GM18508 (cell line): ENCODE measurements around the gene NLK.
"Not testable (repeated sequence)": the region's sequence is repeated elsewhere in the genome, so short reads cannot be mapped to it uniquely, and the experiment has no call there.

Experiments used
- ATAC-seq: cut with Tn5 transposase; IDR thresholded peaks from one replicate; pipeline ENCODE4 v1.9.1; 2021; ENCODE audit warnings: moderate number of reproducible peaks; ENCODE audit not compliant: insufficient read depth, unreplicated experiment

NLK gene

DNA sequence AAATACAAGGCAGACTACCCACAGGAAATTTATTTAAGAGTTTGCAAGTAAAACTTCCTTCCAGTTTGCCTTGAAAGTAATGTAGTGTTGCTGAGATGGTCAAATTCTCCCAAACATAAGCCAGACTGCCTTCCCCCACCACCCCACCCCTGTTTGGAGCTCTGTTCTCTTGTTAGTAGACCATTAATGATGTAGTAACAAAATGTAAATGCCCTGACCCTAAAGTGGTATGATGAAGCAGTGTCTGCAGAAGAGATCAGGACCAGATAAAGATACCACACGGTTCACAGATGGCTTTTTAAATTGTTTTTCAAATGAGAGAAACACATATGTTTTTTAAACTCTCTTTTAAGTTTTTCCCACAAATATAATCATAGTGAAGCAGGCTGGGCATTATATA lies 140.1 kb downstream of the NLK start:
- no peak for ATAC-seq

DNA sequence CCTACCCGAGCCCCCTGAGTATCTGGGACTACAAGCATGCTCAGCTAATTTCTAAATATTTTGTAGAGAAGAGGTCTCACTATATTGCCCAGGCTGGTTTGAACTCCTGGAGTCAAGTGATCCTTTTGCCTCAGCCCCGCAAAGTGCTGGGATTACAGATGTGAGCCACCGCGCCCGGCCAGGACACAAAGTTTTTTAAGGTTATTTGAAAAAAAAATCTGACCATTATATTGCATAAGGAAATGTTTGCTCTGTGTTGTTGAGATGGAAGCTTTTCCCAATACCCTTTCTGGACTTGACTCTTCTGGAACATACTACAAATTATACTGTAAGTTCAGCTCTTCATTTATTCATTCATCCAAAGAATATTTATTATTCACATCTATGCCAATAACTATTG lies 143.2 kb downstream of the NLK start:
- no peak for ATAC-seq

DNA sequence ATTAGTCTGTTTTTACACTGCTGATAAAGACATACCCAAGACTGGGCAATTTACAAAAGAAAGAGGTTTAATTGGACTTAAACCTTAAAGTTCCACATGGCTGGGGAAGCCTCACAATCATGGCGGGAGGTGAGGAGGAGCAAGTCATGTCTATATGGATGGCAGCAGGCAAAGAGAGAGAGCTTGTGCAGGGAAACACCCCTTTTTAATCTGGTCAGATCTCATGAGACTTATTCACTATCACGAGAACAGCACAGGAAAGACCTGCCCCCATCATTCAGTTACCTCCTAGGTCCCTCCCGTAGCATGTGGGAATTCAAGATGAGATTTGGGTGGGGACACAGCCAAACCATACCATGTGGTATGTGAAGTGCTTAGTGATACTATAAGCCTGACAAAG lies 144.0 kb downstream of the NLK start:
- ATAC-seq, result not testable (repeated sequence)

DNA sequence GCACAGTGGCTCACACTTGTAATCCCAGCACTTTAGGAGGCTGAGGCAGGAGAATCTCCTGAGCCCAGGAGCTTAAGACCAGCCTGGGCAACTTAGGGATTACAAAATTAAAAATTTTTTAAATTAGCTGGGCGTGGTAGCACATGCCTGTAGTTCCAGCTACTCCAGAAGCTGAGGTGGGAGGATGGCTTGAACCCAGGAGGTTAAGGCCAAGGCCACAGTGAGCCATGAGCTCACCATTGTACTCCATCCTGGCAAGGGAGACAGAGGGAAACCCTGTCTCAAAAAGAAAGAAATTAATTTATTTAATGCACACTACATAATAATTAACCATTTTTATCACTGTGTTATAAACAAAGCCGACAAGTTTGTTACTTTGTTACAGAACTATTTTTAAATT lies 145.5 kb downstream of the NLK start:
- ATAC-seq, result no peak

DNA sequence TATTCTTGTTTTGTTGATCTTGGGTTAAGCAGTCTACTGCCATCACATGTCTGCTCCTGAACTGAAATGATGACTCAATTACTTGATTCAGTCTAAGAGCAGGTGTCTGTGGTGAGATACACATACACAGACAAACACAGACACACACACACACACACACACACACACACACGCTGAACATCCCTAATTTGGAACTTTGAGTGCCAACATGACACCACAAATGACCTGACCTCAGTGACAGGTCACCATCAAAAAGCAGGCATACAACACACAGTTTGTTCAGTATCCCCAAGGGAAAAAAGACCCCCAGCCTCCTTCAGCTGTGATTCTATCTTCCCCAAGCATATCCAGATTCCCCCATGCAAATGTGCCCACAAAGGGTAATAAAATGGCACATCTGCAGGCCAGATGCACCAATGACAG lies 146.4 kb downstream of the NLK start:
- no peak for ATAC-seq

DNA sequence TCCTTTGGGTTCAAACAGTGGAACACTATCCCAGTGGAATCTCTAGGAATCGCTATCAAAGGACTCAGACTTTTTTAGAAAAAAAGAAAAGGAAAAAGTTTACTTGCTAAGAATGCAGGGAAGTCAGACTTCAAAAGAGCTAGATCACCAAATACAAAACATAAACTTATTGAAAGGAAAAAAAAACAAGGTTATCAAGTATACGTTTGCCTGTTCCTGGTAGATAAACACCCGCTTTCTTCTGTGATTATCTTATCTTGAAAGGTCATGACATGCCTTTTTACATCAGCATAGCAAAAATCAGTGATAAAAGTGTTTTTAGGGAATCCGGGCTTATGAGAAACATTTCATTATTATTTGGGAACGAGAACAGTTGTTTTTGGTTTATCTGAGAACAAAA lies 147.2 kb downstream of the NLK start:
- no peak for ATAC-seq

DNA sequence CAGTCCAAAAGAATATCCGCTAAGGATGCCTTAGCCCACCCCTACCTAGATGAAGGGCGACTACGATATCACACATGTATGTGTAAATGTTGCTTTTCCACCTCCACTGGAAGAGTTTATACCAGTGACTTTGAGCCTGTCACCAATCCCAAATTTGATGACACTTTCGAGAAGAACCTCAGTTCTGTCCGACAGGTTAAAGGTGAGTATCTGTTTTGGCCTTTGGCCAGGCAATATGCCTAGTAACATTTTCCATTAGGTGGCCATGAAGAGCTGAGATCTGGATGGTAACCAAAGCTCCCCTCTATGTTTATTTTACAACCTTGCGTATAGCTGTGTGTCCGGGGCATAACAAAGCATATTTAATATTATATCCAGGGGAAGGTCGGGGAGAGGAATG lies 148.5 kb downstream of the NLK start:
- no peak for ATAC-seq

DNA sequence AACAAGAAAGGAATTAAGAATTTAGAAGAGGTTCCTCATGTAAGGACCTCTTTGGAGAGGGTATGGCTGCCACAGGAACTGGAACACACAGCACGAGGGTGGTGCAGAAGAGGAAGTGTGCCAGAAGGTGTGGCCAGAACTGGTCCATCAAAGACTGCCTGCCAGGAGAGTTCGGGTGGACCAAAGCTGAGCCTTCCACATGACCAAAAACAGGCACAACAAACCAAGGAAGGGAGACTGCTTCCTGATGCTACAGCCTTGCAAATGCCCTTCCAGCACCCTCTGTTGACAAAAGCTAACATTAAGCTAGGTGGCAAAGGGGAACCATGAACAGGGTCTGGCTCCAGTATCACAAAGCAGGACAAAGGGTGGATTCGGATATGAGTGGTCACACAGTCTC lies 150.8 kb downstream of the NLK start:
- ATAC-seq, result no peak

DNA sequence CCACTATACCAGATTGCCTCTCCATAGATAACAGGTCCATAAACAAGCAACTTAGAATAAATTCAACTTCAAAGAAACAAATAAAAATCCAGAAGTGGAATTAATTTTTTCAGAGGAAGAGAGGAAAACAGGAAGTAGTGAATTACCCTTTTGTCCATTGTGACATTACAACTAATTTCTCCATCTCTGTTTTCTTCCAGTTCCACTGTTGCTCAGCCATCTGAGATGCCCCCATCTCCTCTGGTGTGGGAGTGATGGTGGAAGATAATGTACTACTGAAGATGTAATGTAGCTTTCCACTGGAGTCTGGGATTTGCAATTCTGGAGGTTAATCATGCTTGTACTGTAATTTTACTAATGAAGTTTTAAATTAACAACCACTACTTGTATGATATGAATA lies 151.9 kb downstream of the NLK start:
- no peak for ATAC-seq

DNA sequence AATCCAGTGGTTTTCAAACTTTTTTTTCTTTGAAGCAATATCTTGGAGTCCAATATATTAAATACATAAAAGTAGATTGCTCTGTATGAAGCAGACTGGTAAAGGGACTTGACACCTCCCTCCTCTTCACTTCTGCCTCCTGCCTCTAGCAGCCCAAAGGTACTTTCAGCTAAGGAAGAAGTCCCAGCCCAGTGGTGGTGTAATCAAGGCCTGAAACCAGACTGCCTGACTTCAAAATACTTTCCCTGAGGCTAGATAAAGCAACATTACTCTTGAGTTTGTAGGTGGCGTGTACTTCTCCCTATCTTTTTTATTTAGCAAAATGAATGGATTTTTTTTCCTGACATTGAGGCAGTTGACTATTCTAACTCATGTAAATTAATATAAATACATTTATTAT lies 154.2 kb downstream of the NLK start:
- ATAC-seq, result no peak

DNA sequence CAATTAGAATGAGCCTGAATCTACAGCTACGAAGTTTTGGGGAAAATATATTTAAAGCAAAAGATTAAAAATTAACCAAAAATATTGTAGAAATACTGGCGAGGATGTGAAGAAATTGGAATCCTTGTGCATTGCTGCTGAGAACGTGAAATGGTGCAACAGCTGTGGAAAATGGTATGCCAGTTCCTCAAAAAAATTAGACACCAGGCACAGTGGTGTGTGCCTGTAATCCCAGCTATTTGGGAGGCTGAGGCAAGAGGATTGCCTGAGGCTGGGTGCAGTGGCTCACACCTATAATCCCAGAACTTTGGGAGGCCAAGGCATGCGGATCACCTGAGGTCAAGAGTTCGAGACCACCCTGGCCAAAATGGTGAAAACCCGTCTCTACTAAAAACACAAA lies 156.6 kb downstream of the NLK start:
- no peak for ATAC-seq

DNA sequence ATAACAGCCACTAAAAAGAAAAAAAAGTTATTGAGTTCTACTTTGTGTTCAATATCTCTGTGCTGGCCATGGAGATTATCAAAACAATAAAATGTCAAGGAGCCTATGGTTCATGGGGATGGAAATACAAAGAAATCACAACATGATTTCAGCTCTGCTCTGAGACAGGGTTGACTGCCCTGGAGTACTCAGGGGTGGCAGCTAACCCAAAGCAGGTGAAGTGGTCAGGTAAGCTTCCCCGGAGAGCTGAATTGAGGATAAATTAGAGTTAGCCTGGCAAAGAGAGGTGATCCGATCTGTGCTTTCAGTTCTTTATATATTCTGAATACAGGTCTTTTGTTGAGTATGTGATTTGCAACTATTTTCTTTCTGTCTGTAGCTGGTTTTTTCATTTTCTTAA lies 157.3 kb downstream of the NLK start:
- ATAC-seq, result no peak

DNA sequence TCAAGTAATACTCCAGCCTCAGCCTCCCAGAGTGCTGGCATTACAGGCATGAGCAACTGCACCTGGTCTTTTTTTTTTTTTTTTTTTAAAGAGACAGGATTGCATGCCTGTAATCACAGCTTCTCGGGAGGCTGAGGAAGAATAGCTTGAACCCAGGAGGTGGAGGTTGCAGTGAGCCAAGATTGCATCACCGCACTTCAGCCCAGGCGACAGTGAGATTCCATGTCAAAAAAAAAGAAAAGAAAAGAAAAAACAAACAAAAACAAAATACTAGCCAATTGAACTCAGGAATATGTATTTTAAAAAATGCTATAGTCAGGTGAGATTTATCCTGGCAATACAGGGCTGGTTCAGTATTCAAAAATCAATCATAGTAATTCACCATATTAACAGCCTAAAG lies 158.8 kb downstream of the NLK start:
- ATAC-seq, result no peak

DNA sequence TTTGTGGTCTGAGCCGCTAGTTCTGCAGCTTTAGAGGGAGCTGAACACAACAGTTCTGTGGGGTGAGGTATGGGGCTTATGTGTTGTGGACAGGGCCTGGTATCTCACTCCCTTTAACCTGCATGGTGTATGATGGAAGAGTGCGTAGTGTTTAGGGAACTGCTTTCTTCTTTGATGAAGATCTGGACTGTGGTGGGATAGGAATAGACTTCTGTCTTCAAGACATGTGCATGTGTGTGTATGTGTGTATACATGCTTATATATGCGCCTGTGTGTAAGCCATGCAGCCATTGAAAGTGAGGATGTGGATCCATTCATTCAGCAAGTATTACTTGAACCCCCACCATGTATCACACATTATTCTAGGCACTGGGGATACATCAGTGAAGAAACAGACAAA lies 161.8 kb downstream of the NLK start:
- ATAC-seq, result no peak

DNA sequence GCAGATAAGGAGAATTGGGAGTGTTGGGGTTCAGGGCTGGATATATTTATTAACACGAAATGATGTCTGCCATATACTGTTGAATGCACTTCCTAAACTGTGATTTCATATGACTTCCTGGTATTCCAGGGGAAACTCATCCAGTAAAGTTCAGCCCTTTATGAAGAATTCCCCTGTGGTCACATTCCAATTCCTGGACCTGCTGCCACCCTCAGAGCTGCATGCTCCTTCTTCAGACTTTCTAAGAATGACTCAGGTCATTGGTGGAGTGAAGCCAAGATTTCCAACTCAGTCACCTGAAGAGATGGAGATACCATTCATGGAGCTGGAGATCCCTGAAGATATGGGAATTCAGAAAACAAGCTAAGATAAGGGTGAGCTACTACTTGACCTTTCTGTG lies 162.3 kb downstream of the NLK start:
- no peak for ATAC-seq

DNA sequence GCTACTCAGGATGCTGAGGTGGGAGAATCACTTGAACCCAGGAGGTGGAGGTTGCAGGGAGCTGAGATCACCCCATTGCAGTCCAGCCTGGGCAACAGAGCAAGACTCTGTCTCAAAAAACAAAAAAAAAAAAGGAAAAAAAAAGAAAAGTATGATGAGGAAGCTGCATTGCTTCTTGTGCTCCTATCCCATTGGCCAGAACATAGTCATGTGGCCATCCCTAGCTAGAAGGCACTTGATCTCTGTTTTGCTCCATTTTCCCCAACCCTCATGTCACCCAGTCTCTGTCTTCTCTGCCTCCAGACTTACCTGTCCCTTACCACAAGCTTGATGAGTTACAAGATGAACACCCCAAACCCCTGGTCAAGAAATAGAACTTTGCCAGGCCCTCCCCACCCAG lies 163.8 kb downstream of the NLK start:
- ATAC-seq, result no peak

DNA sequence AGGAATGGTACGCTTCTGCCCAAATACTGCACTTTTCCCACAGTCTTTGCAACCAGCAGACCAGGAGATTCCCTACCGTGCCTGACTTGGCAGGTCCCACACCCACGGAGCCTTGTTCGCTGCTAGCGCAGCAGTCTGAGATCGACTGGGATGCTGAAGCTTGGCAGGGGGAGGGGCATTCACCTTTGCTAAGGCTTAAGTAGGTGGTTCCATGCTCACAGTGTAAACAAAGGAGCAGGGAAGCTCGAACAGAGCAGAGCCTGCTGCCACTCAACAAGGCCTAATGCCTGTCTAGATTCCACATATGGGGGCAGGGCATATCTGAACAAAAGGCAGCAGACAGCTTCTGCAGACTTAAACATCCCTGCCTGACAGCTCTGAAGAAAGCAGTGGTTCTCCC lies 169.3 kb downstream of the NLK start:
- ATAC-seq, result no peak

DNA sequence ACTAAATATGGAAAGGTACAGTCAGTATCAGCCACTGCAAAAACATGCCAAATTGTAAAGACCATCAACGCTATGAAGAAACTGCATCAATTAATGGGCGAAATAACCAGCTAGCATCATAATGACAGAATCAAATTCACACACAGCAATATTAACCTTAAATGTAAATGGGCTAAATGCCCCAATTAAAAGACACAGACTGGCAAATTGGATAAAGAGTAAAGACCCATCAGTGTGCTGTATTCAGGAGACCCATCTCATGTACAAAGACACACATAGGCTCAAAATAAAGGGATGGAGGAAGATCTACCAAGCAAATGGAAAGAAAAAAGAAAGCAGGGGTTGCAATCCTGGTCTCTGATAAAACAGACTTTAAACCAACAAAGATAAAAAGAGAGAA lies 171.1 kb downstream of the NLK start:
- ATAC-seq, result not testable (repeated sequence)

DNA sequence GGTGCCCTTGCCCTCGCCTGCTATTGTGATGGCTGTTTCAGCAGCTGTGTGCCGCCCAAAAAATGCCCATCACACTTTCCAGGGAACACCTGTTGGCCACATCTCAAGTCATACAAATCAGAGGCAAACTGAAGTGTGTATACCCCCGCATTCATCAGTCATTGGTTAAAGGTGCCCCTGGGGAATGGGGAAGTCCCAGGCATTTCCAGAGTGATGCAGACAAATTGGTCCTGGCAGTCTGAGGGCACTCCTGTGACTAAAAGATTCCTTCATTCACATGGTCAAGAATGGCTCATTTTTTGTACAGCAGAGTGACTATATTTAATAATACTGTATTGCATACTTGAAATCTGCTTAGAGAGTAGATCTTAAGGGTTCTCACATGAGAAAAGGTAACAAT lies 173.6 kb downstream of the NLK start:
- no peak for ATAC-seq

DNA sequence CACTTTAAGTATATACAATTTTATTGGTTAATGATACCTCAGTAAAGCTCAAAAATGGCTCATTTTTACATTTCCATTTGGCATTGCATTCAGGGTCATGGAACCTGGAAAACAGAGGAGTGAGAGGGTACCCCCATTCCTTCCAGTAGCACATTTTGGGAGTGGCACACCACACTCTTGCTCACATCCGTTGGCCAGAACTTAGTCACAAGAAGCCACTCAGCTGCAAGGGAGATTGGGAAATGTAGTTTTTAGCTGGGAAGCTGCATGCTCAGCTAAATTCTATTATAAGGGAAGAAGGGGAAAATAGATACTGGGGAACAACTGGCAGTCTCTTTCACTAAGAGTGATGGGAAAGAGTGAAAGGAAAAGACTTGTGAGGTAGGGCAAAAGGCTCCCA lies 174.1 kb downstream of the NLK start:
- no peak for ATAC-seq

DNA sequence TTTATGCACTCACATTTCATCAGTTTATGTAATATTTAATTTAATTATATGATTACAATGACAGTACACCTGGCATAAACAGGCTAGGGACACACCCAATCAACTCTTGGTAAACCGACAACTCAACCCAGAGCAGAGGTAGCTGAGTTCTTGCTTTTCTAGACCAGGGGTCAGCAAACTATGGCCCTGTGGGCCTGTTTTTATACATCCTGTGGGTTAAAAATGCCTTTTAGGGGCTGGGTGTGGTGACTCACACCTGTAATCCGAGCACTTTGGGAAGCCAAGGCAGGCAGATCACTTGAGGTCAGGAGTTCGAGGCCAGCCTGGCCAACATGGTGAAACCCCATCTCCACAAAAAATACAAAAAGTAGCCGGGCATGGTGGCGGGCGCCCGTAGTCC lies 177.3 kb downstream of the NLK start:
- no peak for ATAC-seq

DNA sequence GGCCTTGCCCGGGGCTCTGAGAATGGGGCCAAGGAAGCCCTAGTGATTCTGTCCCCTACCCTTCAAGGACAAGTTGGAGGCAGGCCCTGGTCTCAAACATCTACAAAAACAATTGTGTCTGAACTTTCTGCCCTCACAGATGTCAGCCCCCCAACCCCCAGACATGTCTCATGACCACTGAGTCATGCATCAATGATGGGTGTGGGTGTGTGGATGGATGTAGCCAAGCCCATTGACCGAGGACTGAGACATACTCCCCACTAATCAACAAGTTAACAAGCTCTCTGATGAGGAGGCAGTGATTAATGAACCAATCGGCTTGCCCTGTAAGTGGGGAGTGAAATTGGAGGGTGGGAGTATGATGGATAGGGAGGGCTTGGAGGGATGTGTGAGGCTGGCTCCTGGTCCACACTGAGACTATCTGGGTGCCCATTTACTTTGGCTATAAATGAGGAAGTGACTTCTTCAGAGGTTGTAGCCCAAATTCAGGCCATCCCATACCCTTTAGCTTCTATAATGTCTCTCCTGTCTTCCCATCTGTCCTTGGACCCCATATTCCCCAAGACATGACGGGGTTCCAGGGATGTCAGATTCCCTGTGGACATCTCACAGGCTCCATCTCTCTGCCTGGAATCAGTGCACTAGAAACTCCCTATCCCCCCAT lies 179.4 kb downstream of the NLK start:
- ATAC-seq, result no peak

DNA sequence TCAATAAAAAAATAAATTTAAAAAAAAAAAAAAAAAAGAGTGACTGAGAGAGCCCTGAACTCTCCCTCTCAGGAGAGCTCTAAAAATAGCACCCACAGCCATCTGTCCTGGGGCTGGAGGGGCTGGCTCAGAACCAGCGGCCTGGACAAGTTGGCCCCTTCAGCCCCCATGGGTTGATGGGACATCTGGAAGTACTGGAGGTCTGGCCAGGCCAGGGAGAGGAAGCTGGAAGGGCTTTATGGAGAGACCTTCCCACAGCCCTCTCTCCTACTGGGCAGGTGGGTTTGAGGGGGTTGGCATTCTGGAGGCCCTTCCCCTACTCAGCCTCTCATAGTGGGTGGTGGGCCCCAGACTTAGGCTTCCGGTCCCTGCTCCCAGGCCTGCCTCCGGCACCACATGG lies 182.8 kb downstream of the NLK start:
- no peak for ATAC-seq
